Retinal pigment epithelial cell (primary cell): ENCODE results near the gene EEF2KMT.

ENCODE experiments used
- DNase-seq: peaks from one replicate; pipeline ENCODE4 v3.0.0-alpha.2; 2010; ENCODE audit warnings: low read depth
- H3K4me3 ChIP-seq: 2 replicates; pipeline ENCODE4 v1.5.1; 2011; ENCODE audit warnings: mild to moderate bottlenecking, low read length, control low read depth, moderate library complexity
- TF ChIP-seq, protein P1 (sequence below): conservative IDR thresholded peaks from 2 replicates; pipeline ENCODE4 v1.5.1; 2011; ENCODE audit warnings: low read depth, low read length, control low read depth, inconsistent platforms

EEF2KMT gene

DNA sequence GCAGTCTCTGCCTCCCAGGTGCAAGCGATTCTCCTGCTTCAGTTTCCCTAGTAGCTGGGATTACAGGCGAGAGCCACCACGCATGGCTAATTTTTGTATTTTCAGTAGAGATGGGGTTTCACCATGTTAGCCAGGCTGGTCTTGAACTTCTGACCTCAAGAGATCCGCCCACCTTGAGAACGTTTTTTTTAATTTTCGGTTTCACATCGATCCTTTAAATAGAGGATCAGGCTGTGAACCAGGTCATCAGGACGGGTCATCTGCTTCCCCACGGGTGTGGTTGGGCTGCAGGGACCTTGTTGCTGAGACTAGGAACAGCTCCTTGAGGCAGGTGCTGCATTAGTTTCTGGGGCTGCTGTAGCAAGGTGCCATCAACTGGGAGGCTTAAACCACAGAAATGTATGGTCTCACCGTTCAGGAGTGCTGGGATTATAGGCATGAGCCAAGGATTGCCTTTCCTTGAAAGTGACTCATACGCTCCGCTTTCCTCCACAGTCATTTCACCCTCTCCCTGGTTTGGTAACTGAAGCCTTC, 55.9 kb downstream of the EEF2KMT start:
- TF ChIP-seq, protein P1, sequence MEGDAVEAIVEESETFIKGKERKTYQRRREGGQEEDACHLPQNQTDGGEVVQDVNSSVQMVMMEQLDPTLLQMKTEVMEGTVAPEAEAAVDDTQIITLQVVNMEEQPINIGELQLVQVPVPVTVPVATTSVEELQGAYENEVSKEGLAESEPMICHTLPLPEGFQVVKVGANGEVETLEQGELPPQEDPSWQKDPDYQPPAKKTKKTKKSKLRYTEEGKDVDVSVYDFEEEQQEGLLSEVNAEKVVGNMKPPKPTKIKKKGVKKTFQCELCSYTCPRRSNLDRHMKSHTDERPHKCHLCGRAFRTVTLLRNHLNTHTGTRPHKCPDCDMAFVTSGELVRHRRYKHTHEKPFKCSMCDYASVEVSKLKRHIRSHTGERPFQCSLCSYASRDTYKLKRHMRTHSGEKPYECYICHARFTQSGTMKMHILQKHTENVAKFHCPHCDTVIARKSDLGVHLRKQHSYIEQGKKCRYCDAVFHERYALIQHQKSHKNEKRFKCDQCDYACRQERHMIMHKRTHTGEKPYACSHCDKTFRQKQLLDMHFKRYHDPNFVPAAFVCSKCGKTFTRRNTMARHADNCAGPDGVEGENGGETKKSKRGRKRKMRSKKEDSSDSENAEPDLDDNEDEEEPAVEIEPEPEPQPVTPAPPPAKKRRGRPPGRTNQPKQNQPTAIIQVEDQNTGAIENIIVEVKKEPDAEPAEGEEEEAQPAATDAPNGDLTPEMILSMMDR = no peak
- peak; percentile 69 for DNase-seq
- H3K4me3 ChIP-seq = no peak overlapping the region

GRCh38 chr16:5040451-5040850, 57.1 kb downstream of the EEF2KMT start:
- no peak for DNase-seq
- H3K4me3 ChIP-seq = no peak overlapping the region
- TF ChIP-seq, protein P1 = no peak

GRCh38 chr16:5036228-5037156, 61.1 kb downstream of the EEF2KMT start:
- TF ChIP-seq, protein P1 = no peak
- no peak overlapping the region for H3K4me3 ChIP-seq
- no peak for DNase-seq

DNA sequence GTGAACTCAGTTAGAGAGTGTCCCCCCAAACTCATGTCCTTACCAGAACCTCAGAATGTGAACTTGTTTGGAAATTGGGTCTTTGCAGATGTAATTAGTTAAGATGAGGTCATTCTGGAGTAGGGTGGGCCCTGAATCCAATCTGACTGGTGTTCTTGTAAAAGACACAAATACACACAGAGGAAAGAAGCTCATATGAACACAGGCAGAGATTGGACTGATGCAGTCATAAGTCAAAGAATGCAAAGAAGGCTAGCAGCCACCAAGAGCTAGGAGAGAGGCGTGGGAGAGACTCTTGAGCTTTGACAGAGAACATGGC, 61.7 kb downstream of the EEF2KMT start:
- no peak overlapping the region for H3K4me3 ChIP-seq
- TF ChIP-seq, protein P1 = no peak
- DNase-seq = no peak
